GM18520 (cell line): ENCODE results near the gene TUBB6.

ENCODE experiments used
- ATAC-seq: cut with Tn5 transposase; IDR thresholded peaks from one replicate; pipeline ENCODE4 v1.9.1; 2021; ENCODE audit not compliant: unreplicated experiment

Gene TUBB6

GRCh38 chr18:12307701-12308385 is at the start of gene TUBB6:
Gene TUBB6, plus strand, starts transcription at chr18:12308241. Its CDS starts 52 bp downstream, at chr18:12308293.
- ATAC-seq = peak; percentile 27

GRCh38 chr18:12258719-12259705 is 49.0 kb upstream of the TUBB6 start:
- no peak for ATAC-seq

DNA sequence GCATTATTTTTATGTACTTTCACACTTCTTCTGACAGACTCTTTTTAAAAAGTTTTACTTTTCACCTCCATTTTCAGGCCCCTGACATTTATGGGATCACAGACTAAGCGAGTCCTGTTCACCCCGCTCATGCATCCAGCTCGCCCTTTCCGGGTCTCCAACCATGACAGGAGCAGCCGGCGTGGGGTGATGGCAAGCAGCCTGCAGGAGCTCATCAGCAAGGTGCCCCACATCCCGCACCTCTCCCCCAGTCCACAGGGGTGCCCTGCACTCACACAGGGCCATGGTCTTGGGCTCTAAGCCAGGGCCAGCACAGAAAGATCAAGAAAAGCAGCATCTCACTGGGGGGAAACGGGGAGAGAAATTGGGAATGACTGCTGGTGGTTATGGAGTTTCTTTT is 45.3 kb upstream of the TUBB6 start:
- no peak for ATAC-seq

- ATAC-seq = no peak
These were observed 43.2 kb upstream of the TUBB6 start for GRCh38 chr18:12264864-12265263.

DNA sequence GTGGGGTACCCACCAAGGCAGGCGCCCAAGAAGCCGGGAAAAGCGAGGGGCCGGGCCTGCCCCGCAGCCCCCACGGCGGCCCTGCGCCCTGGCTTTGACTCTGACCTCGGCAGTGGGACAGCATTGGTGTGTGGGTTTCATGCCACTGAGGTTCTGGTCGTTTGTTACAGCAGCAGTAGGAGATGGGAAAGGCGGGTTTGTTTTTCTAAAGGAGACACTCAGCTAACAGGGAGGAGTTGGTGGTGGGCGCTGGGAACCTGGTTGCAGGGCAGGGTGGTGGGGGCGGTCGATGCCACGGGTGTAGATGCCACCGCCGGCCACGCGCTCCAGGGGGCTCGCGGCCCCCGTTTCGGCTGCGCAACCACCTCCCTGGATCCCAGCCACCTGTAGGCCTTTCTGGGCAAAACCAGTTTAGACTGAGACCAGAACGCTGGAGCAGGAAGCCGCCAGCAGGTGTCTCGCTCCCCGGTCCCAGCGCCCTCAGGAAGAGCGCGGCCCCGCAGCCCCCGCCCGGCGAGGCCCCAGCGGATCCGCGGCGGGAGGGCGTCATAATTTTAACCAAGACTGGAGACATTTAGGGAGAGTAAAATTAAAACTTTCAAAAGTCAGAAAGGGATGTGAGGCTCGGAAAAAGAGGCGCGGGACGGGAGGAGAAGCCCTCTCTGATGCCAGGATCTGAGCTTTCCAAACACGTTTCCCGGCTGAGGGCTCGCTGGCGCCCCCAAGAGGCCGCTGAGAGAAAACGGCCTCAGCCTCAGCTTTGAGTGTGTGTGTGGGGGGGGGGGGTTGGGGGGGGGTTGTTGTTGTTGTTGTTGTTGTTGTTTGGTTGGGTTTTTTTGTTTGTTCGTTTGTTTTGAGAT is 36.4 kb upstream of the TUBB6 start:
- no peak for ATAC-seq

DNA sequence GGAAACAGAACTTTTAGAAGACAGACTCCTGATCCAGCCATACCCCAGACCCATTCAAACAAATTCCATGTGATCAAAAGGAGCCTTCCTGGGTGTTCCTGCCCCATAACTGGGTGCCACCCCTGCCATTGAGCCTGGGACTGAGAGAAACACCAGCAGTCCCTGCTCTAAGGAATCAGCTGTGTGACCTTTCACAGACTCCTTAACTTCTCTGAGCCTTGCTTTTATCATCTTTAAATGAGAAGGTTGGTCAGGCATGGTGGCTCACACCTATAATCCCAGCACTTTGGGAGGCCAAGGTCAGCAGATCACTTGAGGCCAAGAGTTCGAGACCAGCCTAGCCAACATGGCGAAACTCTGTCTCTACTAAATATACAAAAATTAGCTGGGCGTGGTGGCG is 33.2 kb upstream of the TUBB6 start:
- ATAC-seq = no peak

DNA sequence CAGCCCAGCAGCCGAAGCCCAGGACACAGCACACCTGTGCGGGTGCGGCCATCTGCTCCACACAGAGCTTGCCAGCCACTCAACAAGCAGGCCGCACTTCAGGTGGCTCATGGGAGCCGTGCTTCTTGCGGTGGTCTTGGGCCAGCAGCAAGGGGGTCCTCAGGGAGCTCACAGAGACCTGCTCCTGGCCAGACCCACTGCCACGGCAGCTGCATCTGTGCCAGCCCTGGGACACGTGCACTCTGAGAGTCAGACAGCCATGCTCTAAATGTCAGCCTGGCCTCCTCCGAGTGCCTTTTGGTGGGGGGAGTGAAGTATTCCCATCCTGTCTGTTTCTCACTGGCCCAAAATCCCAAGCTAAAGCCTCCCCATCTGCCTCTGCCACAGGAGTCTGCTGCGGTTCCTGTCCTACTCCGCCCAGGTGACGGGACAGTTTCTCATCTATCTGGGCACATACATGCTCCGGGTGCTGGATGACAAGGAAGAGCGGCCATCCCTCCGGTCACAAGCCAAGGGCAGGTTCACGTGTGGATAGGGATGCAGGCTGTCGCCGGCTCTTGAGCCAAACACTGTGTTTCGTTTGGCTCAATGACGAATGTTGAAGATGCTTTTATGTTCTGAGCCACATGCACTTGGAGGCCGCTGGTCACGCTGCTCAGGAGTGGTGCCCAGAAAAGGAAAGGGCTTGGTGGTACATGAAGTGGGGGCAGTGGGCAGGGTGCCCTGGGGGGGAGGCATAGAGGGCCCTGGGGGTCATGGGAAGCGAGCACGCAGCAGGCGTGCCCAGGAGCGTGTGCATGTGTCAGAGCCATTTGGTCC is 31.1 kb upstream of the TUBB6 start:
- no peak for ATAC-seq

DNA sequence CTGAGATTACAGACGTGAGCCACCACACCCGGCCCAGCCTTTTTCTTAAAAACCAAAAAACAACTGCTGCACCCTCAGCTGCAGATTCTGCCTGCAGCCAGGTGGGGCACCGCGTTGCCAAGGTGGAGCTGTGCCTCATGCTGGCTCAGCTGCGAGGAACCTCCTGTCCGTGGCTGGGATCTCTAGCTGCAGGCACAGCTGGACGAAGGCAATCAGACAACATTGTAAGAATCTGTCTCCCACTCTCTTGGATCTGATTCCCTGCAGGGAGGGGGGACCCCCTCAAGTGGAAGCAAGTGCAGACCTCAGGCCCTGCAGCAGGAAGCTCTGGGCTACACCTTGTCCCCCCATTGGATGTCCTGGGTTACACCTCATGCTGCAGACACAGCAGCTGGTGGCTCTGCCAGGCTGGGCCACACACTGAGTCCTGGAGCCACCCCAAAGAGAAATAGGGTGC is 29.8 kb upstream of the TUBB6 start:
- no peak for ATAC-seq

GRCh38 chr18:12278741-12279682 is 29.0 kb upstream of the TUBB6 start:
- ATAC-seq = no peak

DNA sequence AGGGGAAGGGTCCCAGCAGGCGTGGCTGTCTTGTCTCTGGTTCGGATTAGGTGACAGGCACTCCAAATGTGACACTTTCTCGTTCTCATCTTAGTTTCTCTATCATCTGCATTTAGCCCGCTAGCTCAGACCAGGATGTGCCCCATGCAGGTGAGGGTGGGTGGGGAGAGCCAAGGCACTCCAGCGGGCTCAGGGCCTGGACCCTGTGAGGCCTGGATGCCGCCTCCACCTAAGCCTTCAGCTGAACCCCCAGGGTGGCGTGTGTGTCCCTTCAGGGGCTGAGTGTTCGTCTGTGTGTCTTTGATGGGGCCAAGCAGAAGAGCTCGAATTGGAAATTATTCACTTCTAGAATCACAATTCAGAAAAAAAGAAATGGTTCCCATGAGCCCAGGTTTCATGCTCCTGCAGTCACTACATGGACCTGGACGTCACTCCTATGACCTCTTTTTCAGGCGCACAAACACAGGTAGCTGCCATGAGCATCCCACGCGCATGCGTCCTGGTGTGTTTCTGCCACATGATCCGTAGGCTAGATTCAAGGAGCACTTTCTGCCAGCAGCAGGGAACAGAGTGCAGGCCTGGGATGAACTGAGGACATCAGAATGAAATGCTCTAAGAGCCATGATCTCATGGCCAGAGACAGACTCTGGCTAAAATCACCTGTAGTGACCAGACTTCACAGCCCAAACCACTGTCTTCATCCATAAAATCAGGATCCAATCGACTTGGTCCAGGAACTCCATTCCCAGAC is 28.1 kb upstream of the TUBB6 start:
- ATAC-seq = no peak

DNA sequence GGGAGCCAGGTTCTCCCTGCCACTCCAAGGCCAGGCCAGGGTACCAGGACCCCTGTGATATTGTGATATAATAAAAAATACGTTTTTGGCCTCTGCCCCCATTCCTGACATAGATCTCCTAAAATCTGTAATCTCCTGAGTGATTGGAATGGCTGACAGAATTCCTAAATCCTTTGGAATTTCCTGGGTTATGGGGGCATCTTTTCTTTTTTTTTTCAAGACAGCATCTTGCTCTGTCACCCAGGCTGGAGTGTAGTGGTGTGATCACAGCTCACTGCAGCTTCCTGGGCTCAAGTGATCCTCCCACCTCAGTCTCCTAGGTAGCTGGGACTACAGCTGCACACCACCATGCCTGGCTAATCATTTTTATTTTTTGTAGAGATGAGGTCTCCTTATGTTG is 26.2 kb upstream of the TUBB6 start:
- no peak for ATAC-seq

DNA sequence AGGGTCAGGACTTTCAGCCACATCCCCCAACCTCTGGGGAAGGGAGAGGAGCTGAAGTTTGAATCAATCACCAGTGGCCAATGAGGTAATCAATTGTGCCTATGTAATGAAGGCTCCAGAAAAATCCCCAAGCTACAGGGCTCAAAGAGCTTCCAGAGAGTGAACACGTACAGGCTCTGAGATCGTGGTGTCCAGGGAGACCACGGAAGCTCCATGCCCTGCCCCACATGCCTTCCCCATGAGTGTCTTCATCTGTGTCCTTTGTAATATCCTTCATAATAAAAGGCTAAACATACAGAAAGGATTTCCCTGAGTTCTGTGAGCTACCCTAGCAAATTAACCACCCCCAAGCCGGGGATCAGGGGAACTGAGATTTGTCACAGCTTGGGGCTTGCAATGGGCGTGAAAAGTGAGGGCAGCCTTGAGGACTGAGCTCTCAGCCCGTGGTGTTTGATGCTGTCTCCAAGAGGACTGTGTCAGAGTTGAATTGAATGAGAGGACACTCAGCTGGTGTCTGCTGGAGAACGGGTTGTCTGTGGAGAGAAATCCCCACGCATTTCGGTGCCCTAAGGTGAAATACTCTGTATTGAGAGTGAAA is 25.5 kb upstream of the TUBB6 start:
- no peak for ATAC-seq

DNA sequence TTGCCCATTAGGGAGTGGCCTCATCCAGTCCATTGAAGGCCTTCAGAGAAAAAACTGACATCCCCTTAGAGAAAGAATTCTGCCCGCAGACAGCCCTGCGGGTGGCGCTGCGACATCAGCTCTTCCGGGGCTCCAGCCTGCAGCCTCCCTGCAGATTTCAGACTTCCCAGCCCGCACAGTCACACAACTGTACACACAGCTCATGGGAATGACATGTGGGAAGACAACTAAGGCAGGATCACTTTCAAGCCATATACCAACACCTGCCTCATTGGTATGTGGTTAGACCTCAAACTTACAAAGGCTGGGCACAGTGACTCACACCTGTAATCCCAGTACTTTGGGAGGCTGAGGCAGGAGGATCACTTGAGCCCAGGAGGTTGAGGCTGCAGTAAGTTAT is 24.8 kb upstream of the TUBB6 start:
- no peak for ATAC-seq

DNA sequence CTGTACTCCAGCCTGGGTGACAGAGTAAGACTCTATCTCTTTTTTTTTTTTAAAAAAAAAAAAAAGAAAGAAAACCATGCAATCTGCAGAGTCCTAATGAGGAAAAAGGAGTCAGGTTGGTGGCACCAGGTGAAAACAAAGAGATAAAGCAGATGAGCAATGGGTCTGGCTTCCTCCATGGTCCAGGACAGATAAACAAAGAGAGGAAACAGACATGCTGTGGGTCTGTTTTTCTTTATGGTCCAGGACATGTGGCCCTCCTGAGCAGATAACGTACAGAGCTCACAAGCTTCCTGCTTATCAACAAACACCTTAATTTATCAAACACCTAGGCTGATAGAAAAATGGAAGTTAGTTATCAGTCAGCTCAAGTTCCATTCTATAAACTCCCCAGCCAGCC is 24.4 kb upstream of the TUBB6 start:
- no peak for ATAC-seq

- ATAC-seq = no peak
These were observed 20.8 kb upstream of the TUBB6 start for GRCh38 chr18:12287131-12287681.

DNA sequence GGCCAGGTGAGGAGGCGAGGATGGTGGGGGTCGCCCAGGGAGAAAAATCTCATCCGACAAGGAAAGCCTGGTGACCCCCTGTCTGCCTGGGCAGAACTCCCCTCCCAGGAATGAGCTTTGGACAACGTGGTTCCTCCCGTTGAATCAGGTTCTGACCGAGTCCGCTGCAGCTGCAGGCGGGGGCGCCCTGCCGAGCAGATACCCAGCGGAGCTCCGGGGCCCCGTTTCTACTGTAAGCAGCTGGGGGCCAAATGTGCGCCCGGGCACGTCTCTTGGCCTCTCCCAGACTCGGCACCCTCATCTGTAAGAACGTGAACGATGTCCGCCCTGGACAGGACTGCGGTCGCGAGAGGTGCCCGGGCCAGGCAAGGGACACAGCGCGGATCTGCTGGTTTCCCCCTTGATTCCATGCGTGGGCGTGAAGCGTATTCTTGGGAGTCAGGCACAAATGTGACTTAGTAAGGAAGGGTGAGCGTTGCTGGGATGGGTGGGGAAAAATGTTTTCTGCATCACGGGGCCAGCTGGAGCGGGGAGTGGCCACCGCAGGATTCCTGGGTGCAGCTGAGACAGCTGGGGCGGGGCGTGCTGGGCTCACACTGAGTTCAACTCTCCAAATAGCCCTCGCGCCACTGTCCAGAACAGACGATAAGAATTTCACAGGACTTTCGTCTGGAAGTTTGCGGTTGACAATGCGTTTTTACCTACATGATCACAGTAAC is 20.2 kb upstream of the TUBB6 start:
- ATAC-seq = no peak

GRCh38 chr18:12288403-12288755 is 19.7 kb upstream of the TUBB6 start:
- no peak for ATAC-seq
